Keratinocyte (primary cell): ENCODE measurements around the gene CNNM4. TPM values are rescaled to one million over a fixed set of nuclear protein-coding genes. Genes with fewer than 3 reads are reported as not detected.

Source experiments
- DNase-seq: peaks from one replicate; pipeline ENCODE4 v3.0.0-alpha.2; 2011; ENCODE audit warnings: low read depth, missing footprints, low spot score
- FAIRE-seq: peaks from 2 replicates; lab custom pipeline; 2011; peaks lifted over from hg19 to GRCh38; lab: Jason Lieb, UNC
- H2AFZ ChIP-seq: 2 replicates; pipeline ENCODE4 v1.6.0; 2012; ENCODE audit warnings: low read length, control low read depth, inconsistent platforms; ENCODE audit not compliant: control insufficient read depth
- H3K27ac ChIP-seq: 2 replicates; pipeline ENCODE4 v1.5.1; 2011; ENCODE audit warnings: low read length; ENCODE audit not compliant: control insufficient read depth, insufficient read depth
- H3K27me3 ChIP-seq: 3 replicates; pipeline ENCODE4 v1.6.0; 2011; ENCODE audit warnings: low read length; ENCODE audit not compliant: control insufficient read depth, insufficient read depth; ENCODE audit errors: extremely low read depth
- H3K36me3 ChIP-seq, 2 experiments: 2 replicates in 1 of 2; 3 replicates in 1 of 2; pipeline ENCODE4 v1.5.1; 2011; ENCODE audit warnings: low read length in 2 of 2, mild to moderate bottlenecking in 1 of 2; ENCODE audit not compliant: control insufficient read depth in 2 of 2, insufficient read depth in 2 of 2; ENCODE audit errors: extremely low read depth in 1 of 2
- H3K4me1 ChIP-seq: 3 replicates; pipeline ENCODE4 v1.5.1; 2011; ENCODE audit warnings: low read length; ENCODE audit not compliant: control insufficient read depth, insufficient read depth; ENCODE audit errors: extremely low read depth
- H3K4me2 ChIP-seq: 3 replicates; pipeline ENCODE4 v1.6.0; 2011; ENCODE audit warnings: low read depth, low read length; ENCODE audit not compliant: control insufficient read depth, insufficient read depth; ENCODE audit errors: extremely low read depth
- H3K4me3 ChIP-seq, 3 experiments: fragments of 200-600 bp in 1 of 3; sonication (generic) in 1 of 3; 2 replicates in 2 of 3; 3 replicates in 1 of 3; pipeline ENCODE4 v1.5.1; 2011 to 2016; ENCODE audit warnings: low read length in 3 of 3, mild to moderate bottlenecking in 3 of 3, control low read depth in 2 of 3, inconsistent platforms in 1 of 3, low read depth in 1 of 3, mixed read lengths in 1 of 3, mixed run types in 1 of 3, moderate library complexity in 1 of 3; ENCODE audit not compliant: control insufficient read depth in 2 of 3, insufficient read depth in 2 of 3; ENCODE audit errors: extremely low read depth in 1 of 3
- H3K79me2 ChIP-seq: 2 replicates; pipeline ENCODE4 v1.6.0; 2012; ENCODE audit warnings: low read length; ENCODE audit not compliant: control insufficient read depth, insufficient read depth
- H3K9ac ChIP-seq: 3 replicates; pipeline ENCODE4 v1.6.0; 2011; ENCODE audit warnings: low read length; ENCODE audit not compliant: control insufficient read depth, insufficient read depth; ENCODE audit errors: extremely low read depth
- H3K9me1 ChIP-seq: 3 replicates; pipeline ENCODE4 v1.6.0; 2011; ENCODE audit warnings: low read length; ENCODE audit not compliant: control insufficient read depth, insufficient read depth; ENCODE audit errors: extremely low read depth
- H3K9me3 ChIP-seq: 2 replicates; pipeline ENCODE4 v1.5.1; 2012; ENCODE audit warnings: low read depth, low read length; ENCODE audit not compliant: control insufficient read depth
- H4K20me1 ChIP-seq: 3 replicates; pipeline ENCODE4 v1.6.0; 2011; ENCODE audit warnings: low read length; ENCODE audit not compliant: control insufficient read depth, insufficient read depth; ENCODE audit errors: extremely low read depth
- EZH2 ChIP-seq: IDR thresholded peaks from one replicate; pipeline ENCODE4 v1.6.1; 2012; ENCODE audit warnings: inconsistent platforms, mild to moderate bottlenecking, low read length, moderate library complexity
- dilution Hi-C: fragments of 300-500 bp; cut with MboI; formaldehyde crosslinking; loops from one replicate; pipeline ENCODE4 v1.7.0; 2020; ENCODE audit warnings: low sequenced_read_pairs; ENCODE audit not compliant: extremely low pct_ligation_motif_present
- polyA plus RNA-seq, 5 experiments: library from polyadenylated mRNA; depleted of rRNA in 3 of 5; stranded (reverse) in 3 of 5; stranded (forward) in 1 of 5; unstranded in 1 of 5; fragments of >200 nt; gene quantifications; 1 replicate in 1 of 5; 2 replicates in 3 of 5; 3 replicates in 1 of 5; pipeline versions ENCODE4 v1.2.1 to v1.2.3, GENCODE V29; 2011 to 2012; ENCODE audit warnings: missing spikeins in 2 of 5, low read depth in 1 of 5, low replicate concordance in 1 of 5
- TF ChIP-seq, protein P1 (sequence below), 3 experiments: IDR thresholded peaks in 1 of 3; conservative IDR thresholded peaks in 1 of 3; optimal IDR thresholded peaks in 1 of 3; 2 replicates in 2 of 3; 3 replicates in 1 of 3; pipeline versions ENCODE3 to v1.5.1; 2011; ENCODE audit warnings: low read length in 3 of 3, mild to moderate bottlenecking in 3 of 3, moderate library complexity in 2 of 3, control low read depth in 1 of 3, inconsistent platforms in 1 of 3; ENCODE audit not compliant: insufficient read depth in 2 of 3; ENCODE audit errors: extremely low read depth in 1 of 3

Gene CNNM4
- polyA plus RNA-seq, 1 donor (not counting 4 experiments of a cell fraction or from before 2014, with no cell fraction given): 4.4 TPM

- H3K4me2 ChIP-seq: no peak overlapping the region
- DNase-seq (no peak), FAIRE-seq (no peak)
- no peaks in the 10 kb centered on the region for H4K20me1 ChIP-seq
- no peaks in the 10 kb centered on the region for H3K4me1 ChIP-seq
- H3K79me2 ChIP-seq: no peaks in the 10 kb centered on the region
- no peak overlapping the region for H3K4me3 ChIP-seq
- TF ChIP-seq, protein P1, sequence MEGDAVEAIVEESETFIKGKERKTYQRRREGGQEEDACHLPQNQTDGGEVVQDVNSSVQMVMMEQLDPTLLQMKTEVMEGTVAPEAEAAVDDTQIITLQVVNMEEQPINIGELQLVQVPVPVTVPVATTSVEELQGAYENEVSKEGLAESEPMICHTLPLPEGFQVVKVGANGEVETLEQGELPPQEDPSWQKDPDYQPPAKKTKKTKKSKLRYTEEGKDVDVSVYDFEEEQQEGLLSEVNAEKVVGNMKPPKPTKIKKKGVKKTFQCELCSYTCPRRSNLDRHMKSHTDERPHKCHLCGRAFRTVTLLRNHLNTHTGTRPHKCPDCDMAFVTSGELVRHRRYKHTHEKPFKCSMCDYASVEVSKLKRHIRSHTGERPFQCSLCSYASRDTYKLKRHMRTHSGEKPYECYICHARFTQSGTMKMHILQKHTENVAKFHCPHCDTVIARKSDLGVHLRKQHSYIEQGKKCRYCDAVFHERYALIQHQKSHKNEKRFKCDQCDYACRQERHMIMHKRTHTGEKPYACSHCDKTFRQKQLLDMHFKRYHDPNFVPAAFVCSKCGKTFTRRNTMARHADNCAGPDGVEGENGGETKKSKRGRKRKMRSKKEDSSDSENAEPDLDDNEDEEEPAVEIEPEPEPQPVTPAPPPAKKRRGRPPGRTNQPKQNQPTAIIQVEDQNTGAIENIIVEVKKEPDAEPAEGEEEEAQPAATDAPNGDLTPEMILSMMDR (optimal IDR thresholded peaks at IDR 0.05 in 1 of 3, IDR thresholded peaks at IDR 0.05 in 1 of 3, conservative IDR thresholded peaks at IDR 0.05 in 1 of 3; ENCODE audit: extremely low read depth in 1 of 3, insufficient read depth in 2 of 3, low read length in 3 of 3): no peak
- no peak for TF ChIP-seq EZH2
- H3K9me3 ChIP-seq: no peaks in the 10 kb centered on the region
- H3K27ac ChIP-seq: no peak overlapping the region
- dilution Hi-C loops: no loop called here
- no peak overlapping the region for H3K9ac ChIP-seq
- H3K27me3 ChIP-seq: no peaks in the 10 kb centered on the region
- no peak overlapping the region for H2AFZ ChIP-seq
- H3K36me3 ChIP-seq: peaks cover 0 to 3% of the 10 kb centered on the region in 2 experiments
- H3K9me1 ChIP-seq: no peaks in the 10 kb centered on the region
These were observed 47.6 kb downstream of the CNNM4 start for GRCh38 chr2:96808176-96808837.

GRCh38 chr2:96809216-96809882 is 48.6 kb downstream of the CNNM4 start:
- H3K4me2 ChIP-seq: no peak overlapping the region
- H3K27ac ChIP-seq: no peak overlapping the region
- H3K9me1 ChIP-seq: no peaks in the 10 kb centered on the region
- no peak for TF ChIP-seq EZH2
- TF ChIP-seq, protein P1 (optimal IDR thresholded peaks at IDR 0.05 in 1 of 3, IDR thresholded peaks at IDR 0.05 in 1 of 3, conservative IDR thresholded peaks at IDR 0.05 in 1 of 3; ENCODE audit: extremely low read depth in 1 of 3, insufficient read depth in 2 of 3, low read length in 3 of 3): no peak
- H3K36me3 ChIP-seq: peaks cover 0 to 3% of the 10 kb centered on the region in 2 experiments
- H3K27me3 ChIP-seq: no peaks in the 10 kb centered on the region
- H3K9ac ChIP-seq: no peak overlapping the region
- DNase-seq (no peak), FAIRE-seq (no peak)
- H4K20me1 ChIP-seq: no peaks in the 10 kb centered on the region
- dilution Hi-C loops: no loop called here
- H3K9me3 ChIP-seq: no peaks in the 10 kb centered on the region
- no peak overlapping the region for H2AFZ ChIP-seq
- H3K79me2 ChIP-seq: no peaks in the 10 kb centered on the region
- H3K4me3 ChIP-seq: no peak overlapping the region
- no peaks in the 10 kb centered on the region for H3K4me1 ChIP-seq
